Fibroblast of villous mesenchyme (primary cell): Measurements from ENCODE around the gene MAP4K1. TPM values are rescaled to one million over a fixed set of nuclear protein-coding genes. Genes with fewer than 3 reads are reported as not detected.

Experiments
- DNase-seq: peaks from one replicate; pipeline ENCODE4 v3.0.0-alpha.2; 2010; ENCODE audit warnings: low read depth
- H3K4me3 ChIP-seq: 2 replicates; pipeline ENCODE4 v1.5.1; 2011; ENCODE audit warnings: low read depth, mild to moderate bottlenecking, low read length
- CTCF ChIP-seq: IDR thresholded peaks from 2 replicates; pipeline ENCODE4 v1.5.1; 2012; ENCODE audit warnings: low read depth, mild to moderate bottlenecking, low read length; ENCODE audit not compliant: insufficient read depth
- total RNA-seq: library from RNA; depleted of rRNA; stranded (reverse); fragments of >200 nt; gene quantifications from 2 replicates; pipeline ENCODE4 v1.2.3, GENCODE V29; 2012

The MAP4K1 gene
- total RNA-seq, 1 donor, result not detected

- peak overlapping the region; percentile 49 for H3K4me3 ChIP-seq
- DNase-seq, result peak; percentile 90
- TF ChIP-seq CTCF, result peak; percentile 51
Measured at GRCh38 chr19:38543807-38544568, 73.8 kb downstream of the MAP4K1 start.

GRCh38 chr19:38543286-38543806, 74.4 kb downstream of the MAP4K1 start:
- no peak for DNase-seq
- peak overlapping the region; percentile 49 for H3K4me3 ChIP-seq
- no peak for TF ChIP-seq CTCF

GRCh38 chr19:38542040-38542439, 75.7 kb downstream of the MAP4K1 start:
- H3K4me3 ChIP-seq, result no peak overlapping the region
- no peak for TF ChIP-seq CTCF
- DNase-seq, result no peak

- no peak for TF ChIP-seq CTCF
- H3K4me3 ChIP-seq, result no peak overlapping the region
- no peak for DNase-seq
Measured at GRCh38 chr19:38539751-38540150, 78.0 kb downstream of the MAP4K1 start.

GRCh38 chr19:38538793-38539528, 78.8 kb downstream of the MAP4K1 start:
- DNase-seq, result no peak
- H3K4me3 ChIP-seq, result no peak overlapping the region
- no peak for TF ChIP-seq CTCF

GRCh38 chr19:38538386-38538785, 79.4 kb downstream of the MAP4K1 start:
- DNase-seq, result no peak
- no peak for TF ChIP-seq CTCF

More at GRCh38 chr19:38538386-38538785, 79.4 kb downstream of the MAP4K1 start:
- H3K4me3 ChIP-seq, result no peak overlapping the region

Other genes starting within 250 kb of the MAP4K1 start
- 277 and 299 TPM in 2 replicates for gene PSMD8, start 243.4 kb downstream of the MAP4K1 start, total RNA-seq
- gene GGN, start 229.9 kb downstream of the MAP4K1 start, total RNA-seq, result 0.32 and 0.86 TPM in 2 replicates
- 3.9 TPM in 2 replicates for gene SPRED3, start 229.3 kb downstream of the MAP4K1 start, total RNA-seq
- gene FAM98C, start 214.9 kb downstream of the MAP4K1 start, total RNA-seq, result 7.8 and 10.3 TPM in 2 replicates
- not detected in 2 replicates for gene RASGRP4, start 191.7 kb downstream of the MAP4K1 start, total RNA-seq
- gene RYR1, start 184.3 kb downstream of the MAP4K1 start, total RNA-seq, result under 0.01 TPM in 2 replicates
- 152 and 257 TPM in 2 replicates for gene EIF3K, start 1.2 kb upstream of the MAP4K1 start, total RNA-seq
- 333 and 456 TPM in 2 replicates for gene ACTN4, start 29.7 kb upstream of the MAP4K1 start, total RNA-seq
- gene CAPN12, start 126.5 kb upstream of the MAP4K1 start, total RNA-seq, result 0.86 TPM in 1 of 2 replicates, not detected in the other
- gene LGALS7, start 155.6 kb upstream of the MAP4K1 start, total RNA-seq, result not detected in 2 replicates
- not detected in 2 replicates for gene LGALS7B, start 171.2 kb upstream of the MAP4K1 start, total RNA-seq
- gene LGALS4, start 195.0 kb upstream of the MAP4K1 start, total RNA-seq, result 0.43 TPM in 1 of 2 replicates, not detected in the other
- 29.4 and 30.9 TPM in 2 replicates for gene ECH1, start 213.8 kb upstream of the MAP4K1 start, total RNA-seq
- gene HNRNPL, start 232.0 kb upstream of the MAP4K1 start, total RNA-seq, result 223 and 268 TPM in 2 replicates